HepG2 (cell line): ENCODE measurements around the gene IST1. TPM values are rescaled to one million over a fixed set of nuclear protein-coding genes. Genes with fewer than 3 reads are reported as not detected.

Experiments
- DNMT1 ChIP-seq: sonication (generic); formaldehyde crosslinking; IDR thresholded peaks from 2 replicates; pipeline ENCODE4 v1.5.1; 2020; ENCODE audit warnings: mild to moderate bottlenecking, missing genetic modification reagents
- NFIC ChIP-seq: IDR thresholded peaks from 2 replicates; pipeline ENCODE4 v1.6.1; 2012; ENCODE audit warnings: mild to moderate bottlenecking, low read length, inconsistent platforms
- ZSCAN21 ChIP-seq: sonication (generic); formaldehyde crosslinking; IDR thresholded peaks from 2 replicates; pipeline ENCODE4 v1.8.0; 2022; ENCODE audit warnings: mild to moderate bottlenecking, missing genetic modification reagents, moderate library complexity, borderline replicate concordance
- polyA plus RNA-seq, 8 experiments: library from polyadenylated mRNA; depleted of rRNA in 3 of 8; stranded (reverse) in 7 of 8; unstranded in 1 of 8; fragments of >200 nt; fragmentation: Illumina TruSeq in 4 of 8; extraction: Trizol in 4 of 8; gene quantifications; 2 replicates each; pipeline versions ENCODE4 v1.2.1 to v1.2.3, GENCODE V29; 2011 to 2016; ENCODE audit warnings: low read depth in 4 of 8, missing spikeins in 1 of 8, mixed read lengths in 1 of 8; ENCODE audit not compliant: insufficient read depth in 1 of 8
- total RNA-seq, 5 experiments: library from RNA; depleted of rRNA; stranded (reverse); fragments of >200 nt; fragmentation: Illumina TruSeq; extraction: Trizol; gene quantifications; 2 replicates each; pipeline ENCODE4 v1.2.3, GENCODE V29; 2016; ENCODE audit warnings: low read depth in 1 of 5
- TF ChIP-seq, protein P1 (sequence below): sonication (generic); formaldehyde crosslinking; IDR thresholded peaks from 2 replicates; pipeline ENCODE4 v1.9.0; 2021; ENCODE audit warnings: missing genetic modification reagents, borderline replicate concordance
- TF ChIP-seq, protein P2 (sequence below): sonication (generic); formaldehyde crosslinking; IDR thresholded peaks from 2 replicates; pipeline ENCODE4 v1.4.0; 2020; ENCODE audit warnings: low read depth, missing genetic modification reagents
- TF ChIP-seq, protein P3 (sequence below): sonication (generic); formaldehyde crosslinking; IDR thresholded peaks from 2 replicates; pipeline ENCODE4 v1.5.0; 2020; ENCODE audit warnings: missing genetic modification reagents
- TF ChIP-seq, protein P4 (sequence below): sonication (generic); formaldehyde crosslinking; IDR thresholded peaks from 2 replicates; pipeline ENCODE4 v1.5.1; 2020; ENCODE audit warnings: missing genetic modification reagents, mild to moderate bottlenecking, borderline replicate concordance
- TF ChIP-seq, protein P5 (sequence below): sonication (generic); formaldehyde crosslinking; IDR thresholded peaks from 2 replicates; pipeline ENCODE4 v1.8.1; 2023; ENCODE audit warnings: mild to moderate bottlenecking, missing genetic modification reagents
- TF ChIP-seq, protein P6 (sequence below): sonication (generic); formaldehyde crosslinking; IDR thresholded peaks from 2 replicates; pipeline ENCODE4; 2020; ENCODE audit warnings: missing genetic modification reagents, mild to moderate bottlenecking, borderline replicate concordance

The IST1 gene
- total and polyA plus RNA-seq, 2 of the 13 experiments (the other 11 are each of a cell fraction or from before 2014, with no cell fraction given): 346 to 415 TPM

DNA sequence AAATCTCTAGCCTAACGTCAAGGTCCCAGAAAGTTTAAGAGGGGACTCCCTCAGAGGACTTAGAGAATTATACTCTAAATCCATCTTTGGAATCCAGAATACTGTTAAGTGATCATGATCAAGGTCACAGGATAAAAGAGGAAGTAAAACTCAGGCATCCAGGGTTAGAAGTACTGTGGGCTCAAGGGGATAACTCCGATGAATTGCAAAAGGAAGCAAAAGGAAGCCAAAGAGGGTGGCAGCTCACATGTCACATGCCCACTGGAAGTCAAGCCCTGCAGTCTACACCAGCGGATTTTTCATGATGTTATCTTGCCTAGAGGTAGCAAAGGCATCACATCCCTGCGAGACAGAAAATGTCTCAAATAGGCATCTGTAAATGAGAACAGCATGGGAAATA lies 15.2 kb upstream of the IST1 start (continued):
- TF ChIP-seq, protein P1, sequence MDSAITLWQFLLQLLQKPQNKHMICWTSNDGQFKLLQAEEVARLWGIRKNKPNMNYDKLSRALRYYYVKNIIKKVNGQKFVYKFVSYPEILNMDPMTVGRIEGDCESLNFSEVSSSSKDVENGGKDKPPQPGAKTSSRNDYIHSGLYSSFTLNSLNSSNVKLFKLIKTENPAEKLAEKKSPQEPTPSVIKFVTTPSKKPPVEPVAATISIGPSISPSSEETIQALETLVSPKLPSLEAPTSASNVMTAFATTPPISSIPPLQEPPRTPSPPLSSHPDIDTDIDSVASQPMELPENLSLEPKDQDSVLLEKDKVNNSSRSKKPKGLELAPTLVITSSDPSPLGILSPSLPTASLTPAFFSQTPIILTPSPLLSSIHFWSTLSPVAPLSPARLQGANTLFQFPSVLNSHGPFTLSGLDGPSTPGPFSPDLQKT (CRISPR knock-in tag): no peak
- TF ChIP-seq DNMT1 (no peak), NFIC (no peak), ZSCAN21 (no peak)
- TF ChIP-seq, protein P2, sequence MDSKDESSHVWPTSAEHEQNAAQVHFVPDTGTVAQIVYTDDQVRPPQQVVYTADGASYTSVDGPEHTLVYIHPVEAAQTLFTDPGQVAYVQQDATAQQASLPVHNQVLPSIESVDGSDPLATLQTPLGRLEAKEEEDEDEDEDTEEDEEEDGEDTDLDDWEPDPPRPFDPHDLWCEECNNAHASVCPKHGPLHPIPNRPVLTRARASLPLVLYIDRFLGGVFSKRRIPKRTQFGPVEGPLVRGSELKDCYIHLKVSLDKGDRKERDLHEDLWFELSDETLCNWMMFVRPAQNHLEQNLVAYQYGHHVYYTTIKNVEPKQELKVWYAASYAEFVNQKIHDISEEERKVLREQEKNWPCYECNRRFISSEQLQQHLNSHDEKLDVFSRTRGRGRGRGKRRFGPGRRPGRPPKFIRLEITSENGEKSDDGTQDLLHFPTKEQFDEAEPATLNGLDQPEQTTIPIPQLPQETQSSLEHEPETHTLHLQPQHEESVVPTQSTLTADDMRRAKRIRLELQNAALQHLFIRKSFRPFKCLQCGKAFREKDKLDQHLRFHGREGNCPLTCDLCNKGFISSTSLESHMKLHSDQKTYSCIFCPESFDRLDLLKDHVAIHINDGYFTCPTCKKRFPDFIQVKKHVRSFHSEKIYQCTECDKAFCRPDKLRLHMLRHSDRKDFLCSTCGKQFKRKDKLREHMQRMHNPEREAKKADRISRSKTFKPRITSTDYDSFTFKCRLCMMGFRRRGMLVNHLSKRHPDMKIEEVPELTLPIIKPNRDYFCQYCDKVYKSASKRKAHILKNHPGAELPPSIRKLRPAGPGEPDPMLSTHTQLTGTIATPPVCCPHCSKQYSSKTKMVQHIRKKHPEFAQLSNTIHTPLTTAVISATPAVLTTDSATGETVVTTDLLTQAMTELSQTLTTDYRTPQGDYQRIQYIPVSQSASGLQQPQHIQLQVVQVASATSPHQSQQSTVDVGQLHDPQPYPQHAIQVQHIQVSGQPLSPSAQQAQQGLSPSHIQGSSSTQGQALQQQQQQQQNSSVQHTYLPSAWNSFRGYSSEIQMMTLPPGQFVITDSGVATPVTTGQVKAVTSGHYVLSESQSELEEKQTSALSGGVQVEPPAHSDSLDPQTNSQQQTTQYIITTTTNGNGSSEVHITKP: no peak
- TF ChIP-seq, protein P3, sequence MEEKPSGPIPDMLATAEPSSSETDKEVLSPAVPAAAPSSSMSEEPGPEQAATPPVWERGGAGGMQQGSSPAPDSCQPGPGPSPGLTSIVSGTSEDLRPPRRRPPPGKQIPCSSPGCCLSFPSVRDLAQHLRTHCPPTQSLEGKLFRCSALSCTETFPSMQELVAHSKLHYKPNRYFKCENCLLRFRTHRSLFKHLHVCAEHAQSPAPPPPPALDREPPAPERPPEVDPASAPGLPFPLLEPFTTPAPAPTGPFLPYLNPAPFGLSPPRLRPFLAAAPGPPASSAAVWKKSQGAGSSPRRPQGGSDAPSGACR (CRISPR knock-in tag): no peak
- TF ChIP-seq, protein P4, sequence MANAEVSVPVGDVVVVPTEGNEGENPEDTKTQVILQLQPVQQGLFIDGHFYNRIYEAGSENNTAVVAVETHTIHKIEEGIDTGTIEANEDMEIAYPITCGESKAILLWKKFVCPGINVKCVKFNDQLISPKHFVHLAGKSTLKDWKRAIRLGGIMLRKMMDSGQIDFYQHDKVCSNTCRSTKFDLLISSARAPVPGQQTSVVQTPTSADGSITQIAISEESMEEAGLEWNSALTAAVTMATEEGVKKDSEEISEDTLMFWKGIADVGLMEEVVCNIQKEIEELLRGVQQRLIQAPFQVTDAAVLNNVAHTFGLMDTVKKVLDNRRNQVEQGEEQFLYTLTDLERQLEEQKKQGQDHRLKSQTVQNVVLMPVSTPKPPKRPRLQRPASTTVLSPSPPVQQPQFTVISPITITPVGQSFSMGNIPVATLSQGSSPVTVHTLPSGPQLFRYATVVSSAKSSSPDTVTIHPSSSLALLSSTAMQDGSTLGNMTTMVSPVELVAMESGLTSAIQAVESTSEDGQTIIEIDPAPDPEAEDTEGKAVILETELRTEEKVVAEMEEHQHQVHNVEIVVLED: no peak
- TF ChIP-seq, protein P5, sequence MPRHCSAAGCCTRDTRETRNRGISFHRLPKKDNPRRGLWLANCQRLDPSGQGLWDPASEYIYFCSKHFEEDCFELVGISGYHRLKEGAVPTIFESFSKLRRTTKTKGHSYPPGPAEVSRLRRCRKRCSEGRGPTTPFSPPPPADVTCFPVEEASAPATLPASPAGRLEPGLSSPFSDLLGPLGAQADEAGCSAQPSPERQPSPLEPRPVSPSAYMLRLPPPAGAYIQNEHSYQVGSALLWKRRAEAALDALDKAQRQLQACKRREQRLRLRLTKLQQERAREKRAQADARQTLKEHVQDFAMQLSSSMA (CRISPR knock-in tag): no peak
- TF ChIP-seq, protein P6, sequence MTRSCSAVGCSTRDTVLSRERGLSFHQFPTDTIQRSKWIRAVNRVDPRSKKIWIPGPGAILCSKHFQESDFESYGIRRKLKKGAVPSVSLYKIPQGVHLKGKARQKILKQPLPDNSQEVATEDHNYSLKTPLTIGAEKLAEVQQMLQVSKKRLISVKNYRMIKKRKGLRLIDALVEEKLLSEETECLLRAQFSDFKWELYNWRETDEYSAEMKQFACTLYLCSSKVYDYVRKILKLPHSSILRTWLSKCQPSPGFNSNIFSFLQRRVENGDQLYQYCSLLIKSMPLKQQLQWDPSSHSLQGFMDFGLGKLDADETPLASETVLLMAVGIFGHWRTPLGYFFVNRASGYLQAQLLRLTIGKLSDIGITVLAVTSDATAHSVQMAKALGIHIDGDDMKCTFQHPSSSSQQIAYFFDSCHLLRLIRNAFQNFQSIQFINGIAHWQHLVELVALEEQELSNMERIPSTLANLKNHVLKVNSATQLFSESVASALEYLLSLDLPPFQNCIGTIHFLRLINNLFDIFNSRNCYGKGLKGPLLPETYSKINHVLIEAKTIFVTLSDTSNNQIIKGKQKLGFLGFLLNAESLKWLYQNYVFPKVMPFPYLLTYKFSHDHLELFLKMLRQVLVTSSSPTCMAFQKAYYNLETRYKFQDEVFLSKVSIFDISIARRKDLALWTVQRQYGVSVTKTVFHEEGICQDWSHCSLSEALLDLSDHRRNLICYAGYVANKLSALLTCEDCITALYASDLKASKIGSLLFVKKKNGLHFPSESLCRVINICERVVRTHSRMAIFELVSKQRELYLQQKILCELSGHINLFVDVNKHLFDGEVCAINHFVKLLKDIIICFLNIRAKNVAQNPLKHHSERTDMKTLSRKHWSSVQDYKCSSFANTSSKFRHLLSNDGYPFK (CRISPR knock-in tag): no peak
